Measurements from ENCODE around the gene MDK.
A peak's percentile ranks its signal among the peaks of the same experiment; 100 is the strongest.

The MDK gene

DNA sequence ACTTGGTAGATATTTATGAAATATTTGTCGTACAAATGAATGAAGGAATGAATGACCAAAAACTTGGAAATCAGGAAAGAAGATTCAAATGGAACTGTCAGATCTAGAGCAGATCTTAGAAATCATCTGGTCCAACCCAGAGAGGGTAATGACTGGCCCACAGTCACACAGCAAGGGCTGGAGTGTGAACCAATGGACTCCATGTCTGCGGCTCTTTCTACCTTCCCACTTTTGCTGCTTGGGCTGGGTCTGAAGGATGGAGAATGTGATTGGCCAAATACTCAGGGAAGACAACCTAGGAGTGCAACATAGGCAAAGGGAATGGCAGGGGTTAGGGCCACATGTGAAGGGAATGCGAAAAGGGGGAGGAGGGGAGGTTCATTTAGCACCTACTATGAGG, 40.0 kb upstream of the MDK start:
- DNase-seq (ENCODE audit: low read depth) = no peak
- H3K4me3 ChIP-seq (ENCODE audit: low read length) = no peak overlapping the region

DNA sequence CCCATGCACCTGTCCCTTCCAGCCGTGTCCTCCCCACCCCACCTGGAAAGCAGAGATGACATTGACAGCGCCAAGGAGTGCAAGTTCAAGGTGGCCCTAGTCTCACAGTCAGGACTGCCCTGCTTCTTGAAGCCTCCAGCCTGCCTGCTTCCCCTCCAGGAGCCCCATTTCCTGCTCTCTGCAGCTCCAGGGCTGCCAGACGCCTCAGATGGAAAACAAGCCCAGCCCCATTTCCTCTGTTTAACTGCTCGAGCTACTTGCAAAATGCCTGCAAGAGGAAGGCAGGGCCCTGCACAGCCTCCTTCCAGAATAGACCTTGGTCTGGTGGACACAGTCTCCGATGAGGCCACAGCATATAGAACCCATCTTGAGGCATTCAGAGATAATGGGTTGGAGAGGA, 39.2 kb upstream of the MDK start:
- H3K4me3 ChIP-seq (ENCODE audit: low read length) = no peak overlapping the region
- no peak for DNase-seq (ENCODE audit: low read depth)

More for the DNA sequence above, 40.0 kb upstream of the MDK start:
- TF ChIP-seq, protein P1, sequence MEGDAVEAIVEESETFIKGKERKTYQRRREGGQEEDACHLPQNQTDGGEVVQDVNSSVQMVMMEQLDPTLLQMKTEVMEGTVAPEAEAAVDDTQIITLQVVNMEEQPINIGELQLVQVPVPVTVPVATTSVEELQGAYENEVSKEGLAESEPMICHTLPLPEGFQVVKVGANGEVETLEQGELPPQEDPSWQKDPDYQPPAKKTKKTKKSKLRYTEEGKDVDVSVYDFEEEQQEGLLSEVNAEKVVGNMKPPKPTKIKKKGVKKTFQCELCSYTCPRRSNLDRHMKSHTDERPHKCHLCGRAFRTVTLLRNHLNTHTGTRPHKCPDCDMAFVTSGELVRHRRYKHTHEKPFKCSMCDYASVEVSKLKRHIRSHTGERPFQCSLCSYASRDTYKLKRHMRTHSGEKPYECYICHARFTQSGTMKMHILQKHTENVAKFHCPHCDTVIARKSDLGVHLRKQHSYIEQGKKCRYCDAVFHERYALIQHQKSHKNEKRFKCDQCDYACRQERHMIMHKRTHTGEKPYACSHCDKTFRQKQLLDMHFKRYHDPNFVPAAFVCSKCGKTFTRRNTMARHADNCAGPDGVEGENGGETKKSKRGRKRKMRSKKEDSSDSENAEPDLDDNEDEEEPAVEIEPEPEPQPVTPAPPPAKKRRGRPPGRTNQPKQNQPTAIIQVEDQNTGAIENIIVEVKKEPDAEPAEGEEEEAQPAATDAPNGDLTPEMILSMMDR (conservative IDR thresholded peaks at IDR 0.05; ENCODE audit: low read depth, low read length) = no peak

DNA sequence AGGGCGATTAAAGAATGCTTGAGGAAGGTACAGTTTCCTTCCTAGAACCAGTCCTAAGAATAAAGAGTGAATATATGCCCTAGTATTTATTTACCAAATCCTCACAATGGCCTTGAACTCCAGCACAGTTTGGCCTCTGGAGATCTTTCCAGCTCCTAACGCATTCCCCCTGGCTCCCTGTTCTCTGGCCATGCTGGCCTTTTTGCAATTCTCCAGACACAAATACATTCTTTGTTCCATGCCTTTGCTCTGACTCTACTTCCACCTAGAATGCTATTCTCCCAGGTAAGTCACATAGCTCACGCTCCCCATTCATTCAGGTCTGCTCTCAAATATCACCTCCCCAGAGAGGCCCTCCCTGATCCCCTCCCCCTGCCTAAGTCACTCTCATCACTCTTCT, 37.9 kb upstream of the MDK start:
- no peak for DNase-seq (ENCODE audit: low read depth)
- H3K4me3 ChIP-seq (ENCODE audit: low read length) = no peak overlapping the region
- TF ChIP-seq, protein P1 (conservative IDR thresholded peaks at IDR 0.05; ENCODE audit: low read depth, low read length) = no peak

More for the DNA sequence above, 39.2 kb upstream of the MDK start:
- TF ChIP-seq, protein P1 (conservative IDR thresholded peaks at IDR 0.05; ENCODE audit: low read depth, low read length) = no peak

DNA sequence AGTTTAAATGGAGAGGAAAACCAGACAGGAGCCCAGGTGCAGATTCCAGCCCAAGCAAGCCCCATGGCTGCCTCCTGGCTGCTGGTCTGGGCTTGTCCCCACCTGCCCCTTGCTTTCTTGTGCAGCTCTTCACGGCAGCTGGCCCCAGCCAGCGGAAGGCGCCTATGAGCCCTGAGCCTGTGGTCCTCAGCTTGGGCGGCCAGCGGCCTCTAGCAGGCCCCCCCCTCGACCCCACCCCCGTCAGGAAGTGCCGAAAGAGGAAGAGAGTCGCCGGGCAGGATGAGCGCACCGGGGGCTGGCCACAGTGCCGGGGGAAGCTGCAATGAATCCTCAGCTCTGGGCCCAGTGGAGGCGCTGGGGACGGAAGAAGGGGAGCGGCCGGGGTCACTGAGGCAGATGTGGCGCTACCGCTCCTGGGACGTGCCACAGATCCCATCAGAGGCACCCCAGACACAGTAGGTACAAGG, 36.3 kb upstream of the MDK start:
- TF ChIP-seq, protein P1 (conservative IDR thresholded peaks at IDR 0.05; ENCODE audit: low read depth, low read length) = no peak
- H3K4me3 ChIP-seq (ENCODE audit: low read length) = no peak overlapping the region
- no peak for DNase-seq (ENCODE audit: low read depth)

DNA sequence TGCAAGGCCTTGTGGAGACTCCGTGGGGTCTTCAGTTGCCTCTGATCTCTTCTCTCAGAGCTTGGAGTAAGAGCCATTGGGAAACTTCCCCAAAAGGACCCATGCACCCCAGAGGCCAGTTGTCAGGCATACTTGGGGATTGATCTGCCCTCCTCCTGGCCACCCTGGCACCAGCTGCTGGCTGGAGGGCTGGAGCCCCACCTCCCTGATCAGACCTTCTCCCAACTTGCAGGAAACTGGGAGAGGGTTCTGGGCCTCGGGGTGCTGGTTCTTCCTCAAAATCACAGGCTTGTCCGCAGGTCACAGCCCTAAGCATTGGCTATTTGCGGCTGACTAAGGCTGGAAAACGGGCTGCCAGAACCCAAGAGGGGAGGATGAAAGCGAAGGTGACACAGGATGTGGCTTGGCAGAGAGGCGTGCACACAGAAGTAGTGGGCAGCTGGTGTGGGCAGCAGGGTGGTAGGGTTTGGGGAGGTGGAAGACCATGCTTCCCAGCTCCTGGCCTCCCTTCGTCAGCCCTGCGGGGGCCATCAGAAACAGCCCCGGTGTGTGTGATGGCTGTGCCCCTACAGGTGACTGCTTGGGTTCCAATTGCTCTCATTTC, 35.5 kb upstream of the MDK start:
- TF ChIP-seq, protein P1 (conservative IDR thresholded peaks at IDR 0.05; ENCODE audit: low read depth, low read length) = no peak
- H3K4me3 ChIP-seq (ENCODE audit: low read length) = no peak overlapping the region
- DNase-seq (ENCODE audit: low read depth) = no peak

DNA sequence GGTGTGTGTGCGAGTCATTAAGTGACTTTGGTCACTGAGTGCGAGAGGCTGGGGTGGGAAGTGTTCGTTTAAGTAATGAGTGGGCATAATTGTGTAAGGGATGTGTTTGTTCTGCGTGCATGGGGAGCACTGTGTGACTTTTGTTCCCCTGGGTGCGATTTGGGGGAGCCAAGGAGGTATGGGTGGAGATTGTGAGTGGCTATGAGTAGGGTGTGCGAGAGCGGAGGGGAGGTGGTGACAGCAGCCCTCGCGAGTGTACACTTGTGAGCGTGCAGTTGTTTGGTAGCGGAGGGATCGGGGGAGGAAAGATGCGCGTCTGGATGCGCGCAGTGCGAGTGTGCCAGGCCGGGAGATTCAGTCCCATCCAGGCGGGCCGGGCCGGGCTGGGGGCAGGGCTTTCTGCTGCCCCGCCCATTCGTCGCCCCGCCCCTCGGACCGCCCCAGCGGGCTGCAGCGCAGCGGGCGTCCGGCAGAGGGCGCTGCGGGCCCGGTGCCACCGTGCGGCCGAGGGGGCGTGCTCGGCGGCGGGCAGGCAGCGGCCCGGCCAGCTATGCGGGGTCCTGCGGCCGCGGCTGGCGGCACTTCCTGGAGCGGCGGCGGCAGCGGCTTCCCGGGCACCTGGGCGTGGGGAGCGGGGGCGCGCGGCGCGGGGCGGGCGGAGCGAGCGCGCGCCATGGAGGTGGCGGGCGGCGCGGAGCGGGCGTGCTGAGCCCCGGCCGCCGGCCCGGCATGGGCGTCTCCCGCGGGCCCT, 34.4 kb upstream of the MDK start, which contains the start of gene DGKZ:
Gene DGKZ, plus strand, starts transcription at position 578 of the 751 bp plus-strand sequence. CDS start 197 bp downstream, outside the sequence.
- H3K4me3 ChIP-seq (ENCODE audit: low read length) = peak within 1 kb of the TSS; percentile 81
- DNase-seq (ENCODE audit: low read depth) = no peak
- TF ChIP-seq, protein P1 (conservative IDR thresholded peaks at IDR 0.05; ENCODE audit: low read depth, low read length) = peak; percentile 36
